ENCODE measurements around the gene CIAPIN1. TPM values are rescaled to one million over a fixed set of nuclear protein-coding genes. Genes with fewer than 3 reads are reported as not detected.

Gene CIAPIN1
- total RNA-seq, 4 donors from 2014 or later = 19.1 to 32.4 (median 25.8) TPM

GRCh38 chr16:57485916-57486857 lies 39.0 kb upstream of the CIAPIN1 start, which contains the start of gene DOK4:
TSS of gene DOK4 (minus strand) at chr16:57486493. CDS start at chr16:57479507, 6,986 bp downstream.
- ATAC-seq = peak; percentile 96
- peak within 1 kb of the TSS; percentile 53 to 80 for H3K4me3 ChIP-seq
- no peaks in the 10 kb centered on the region for H3K9me3 ChIP-seq
- H3K36me3 ChIP-seq = no peaks in the 10 kb centered on the region
- peak within 1 kb of the TSS in 3 of 4 donors; percentile 72 to 82 (median 73) for H3K27ac ChIP-seq
- TF ChIP-seq CTCF (IDR thresholded peaks at IDR 0.05) (peak in 1 of 4 experiments; percentile 3), POLR2AphosphoS5 (IDR thresholded peaks at IDR 0.05) (no peak)
- no peaks in the 10 kb centered on the region for H3K27me3 ChIP-seq
- H3K4me1 ChIP-seq = peaks cover 0 to 33% (median 16%) of the 10 kb centered on the region in 3 donors
- WGBS, 2 donors (ENCODE audit: low coverage in 1 of 2) = 0 to 4% methylated on average over 4 to 14 of the region's 73 CpGs

GRCh38 chr16:57485091-57485915 lies 38.1 kb upstream of the CIAPIN1 start:
- H3K9me3 ChIP-seq = no peaks in the 10 kb centered on the region
- peak overlapping the region in 3 of 4 donors; percentile 72 to 82 (median 73) for H3K27ac ChIP-seq
- ATAC-seq = no peak
- no peaks in the 10 kb centered on the region for H3K36me3 ChIP-seq
- TF ChIP-seq POLR2AphosphoS5 (IDR thresholded peaks at IDR 0.05) = no peak
- TF ChIP-seq POLR2A (IDR thresholded peaks at IDR 0.05) = no peak
- no peak for TF ChIP-seq CTCF (IDR thresholded peaks at IDR 0.05)
- TF ChIP-seq EP300 (IDR thresholded peaks at IDR 0.05) = no peak
- 50% methylated on average over 4 of the region's 14 CpGs; no CpG with 5 or more reads in 1 of the 2 donors for WGBS, 2 donors (ENCODE audit: low coverage in 1 of 2)
- H3K4me1 ChIP-seq = peaks cover 0 to 39% (median 17%) of the 10 kb centered on the region in 3 donors
- peak overlapping the region; percentile 53 to 80 for H3K4me3 ChIP-seq
- no peaks in the 10 kb centered on the region for H3K27me3 ChIP-seq

GRCh38 chr16:57484515-57485005 lies 37.4 kb upstream of the CIAPIN1 start:
- Histone ChIP-seq H3K4me1 (peaks cover 0 to 46% (median 22%) of the 10 kb centered on the region in 3 donors), H3K4me3 (no peak overlapping the region), H3K27me3 (no peaks in the 10 kb centered on the region), H3K27ac (peak overlapping the region in 3 of 4 donors; percentile 72 to 82 (median 73)), H3K9me3 (no peaks in the 10 kb centered on the region), H3K36me3 (no peaks in the 10 kb centered on the region)
- 88 to 95% methylated on average over 7 of the region's 8 CpGs for WGBS, 2 donors (ENCODE audit: low coverage in 1 of 2)
- TF ChIP-seq POLR2AphosphoS5 (IDR thresholded peaks at IDR 0.05) (no peak), EP300 (IDR thresholded peaks at IDR 0.05) (no peak), POLR2A (IDR thresholded peaks at IDR 0.05) (no peak), CTCF (IDR thresholded peaks at IDR 0.05) (no peak)
- ATAC-seq = no peak

GRCh38 chr16:57483725-57484514 lies 36.7 kb upstream of the CIAPIN1 start:
- Histone ChIP-seq H3K4me3 (no peak overlapping the region), H3K9me3 (no peaks in the 10 kb centered on the region), H3K4me1 (peaks cover 0 to 53% (median 22%) of the 10 kb centered on the region in 3 donors), H3K36me3 (no peaks in the 10 kb centered on the region), H3K27me3 (no peaks in the 10 kb centered on the region), H3K27ac (no peak overlapping the region)
- ATAC-seq = no peak
- TF ChIP-seq POLR2A (IDR thresholded peaks at IDR 0.05) (no peak), CTCF (IDR thresholded peaks at IDR 0.05) (no peak), EP300 (IDR thresholded peaks at IDR 0.05) (no peak)
- 54% methylated on average over 7 of the region's 19 CpGs; no CpG with 5 or more reads in 1 of the 2 donors for WGBS, 2 donors (ENCODE audit: low coverage in 1 of 2)
